ENCODE data around the gene HNRNPUL2.

DNA sequence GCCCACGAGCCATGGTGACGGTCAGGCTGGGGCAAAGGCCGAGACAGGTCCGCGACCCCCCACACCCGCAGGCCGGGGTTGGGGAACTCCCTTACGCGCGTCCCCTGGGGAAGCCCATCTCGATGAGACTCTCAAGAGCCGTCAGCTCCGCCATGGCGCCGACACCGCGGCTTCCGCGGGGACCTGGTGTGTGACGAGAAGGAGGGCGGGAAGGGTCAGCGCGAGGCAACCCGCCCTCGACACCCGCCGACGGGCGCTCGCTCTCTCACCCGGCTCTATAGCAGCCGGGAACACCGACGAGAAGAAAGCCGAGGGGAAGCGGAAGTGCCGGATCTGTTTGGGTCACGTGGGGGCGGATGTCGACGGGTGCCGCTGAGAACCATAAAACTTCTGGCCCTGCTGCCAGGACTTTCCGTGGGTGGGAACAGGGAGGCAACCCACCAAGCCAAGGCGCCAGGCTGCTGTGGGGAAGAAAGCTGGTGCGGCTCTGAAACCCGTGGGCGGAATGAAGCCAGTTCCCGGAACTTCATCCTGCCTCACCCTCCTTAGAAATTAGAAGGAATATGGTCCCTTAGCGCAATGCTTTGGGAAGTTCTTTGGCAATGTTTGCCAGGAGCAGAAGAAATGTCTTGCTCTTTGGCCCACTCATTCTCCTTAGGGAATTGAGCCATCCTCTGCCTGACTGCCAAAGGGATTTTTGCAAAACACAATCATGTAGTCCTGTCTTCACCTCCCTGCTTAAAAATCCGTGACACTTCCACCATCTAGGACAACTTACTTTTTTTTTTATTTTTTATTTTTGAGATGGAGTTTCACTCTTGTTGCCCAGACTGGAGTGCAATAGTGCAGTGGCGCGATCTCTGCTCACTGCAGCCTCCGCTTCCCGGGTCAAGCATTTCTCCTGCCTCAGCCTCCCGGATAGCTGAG lies 48.2 kb downstream of the HNRNPUL2 start, which contains the start of gene UBXN1:
- TF ChIP-seq, protein P1, sequence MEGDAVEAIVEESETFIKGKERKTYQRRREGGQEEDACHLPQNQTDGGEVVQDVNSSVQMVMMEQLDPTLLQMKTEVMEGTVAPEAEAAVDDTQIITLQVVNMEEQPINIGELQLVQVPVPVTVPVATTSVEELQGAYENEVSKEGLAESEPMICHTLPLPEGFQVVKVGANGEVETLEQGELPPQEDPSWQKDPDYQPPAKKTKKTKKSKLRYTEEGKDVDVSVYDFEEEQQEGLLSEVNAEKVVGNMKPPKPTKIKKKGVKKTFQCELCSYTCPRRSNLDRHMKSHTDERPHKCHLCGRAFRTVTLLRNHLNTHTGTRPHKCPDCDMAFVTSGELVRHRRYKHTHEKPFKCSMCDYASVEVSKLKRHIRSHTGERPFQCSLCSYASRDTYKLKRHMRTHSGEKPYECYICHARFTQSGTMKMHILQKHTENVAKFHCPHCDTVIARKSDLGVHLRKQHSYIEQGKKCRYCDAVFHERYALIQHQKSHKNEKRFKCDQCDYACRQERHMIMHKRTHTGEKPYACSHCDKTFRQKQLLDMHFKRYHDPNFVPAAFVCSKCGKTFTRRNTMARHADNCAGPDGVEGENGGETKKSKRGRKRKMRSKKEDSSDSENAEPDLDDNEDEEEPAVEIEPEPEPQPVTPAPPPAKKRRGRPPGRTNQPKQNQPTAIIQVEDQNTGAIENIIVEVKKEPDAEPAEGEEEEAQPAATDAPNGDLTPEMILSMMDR (IDR thresholded peaks at IDR 0.05): no peak
- TF ChIP-seq POLR2A (IDR thresholded peaks at IDR 0.05): peak; percentile 57

Data from ovary (tissue), 3 donors.